ENCODE measurements around the gene FAM204A. TPM values are rescaled to one million over a fixed set of nuclear protein-coding genes. Genes with fewer than 3 reads are reported as not detected.

FAM204A gene
- total RNA-seq, 4 donors from 2014 or later = 45.7 to 65.2 (median 55.0) TPM

DNA sequence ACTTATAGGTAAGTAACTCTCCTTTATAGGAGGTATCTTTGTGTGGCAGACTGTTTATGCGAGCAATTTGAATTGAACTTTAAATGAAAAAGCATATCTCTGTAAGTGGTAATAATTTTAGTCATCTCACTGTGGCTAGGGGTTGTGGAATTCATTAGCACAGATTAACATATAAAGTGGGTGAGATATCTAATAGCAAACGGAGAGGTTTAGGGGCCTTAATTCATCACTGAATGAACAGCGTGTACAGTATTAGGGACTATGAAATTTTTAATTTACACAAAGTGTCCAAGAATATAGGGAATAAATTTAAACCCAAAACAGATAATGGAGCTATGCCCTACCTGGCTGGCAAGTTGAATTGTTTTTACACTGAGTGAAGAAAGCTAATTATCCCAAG, 15.7 kb upstream of the FAM204A start:
- DNase-seq = no peak
- no peak overlapping the region for H3K27ac ChIP-seq
- H3K36me3 ChIP-seq = no peaks in the 10 kb centered on the region
- WGBS, 2 donors = 56 to 62% methylated on average over 3 of the region's 3 CpGs
- intact Hi-C loops (cut with DNase I) = no loop called here
- H3K4me1 ChIP-seq = no peaks in the 10 kb centered on the region
- no peaks in the 10 kb centered on the region for H3K9me3 ChIP-seq
- no peaks in the 10 kb centered on the region for H3K27me3 ChIP-seq
- TF ChIP-seq POLR2A (IDR thresholded peaks at IDR 0.05) = no peak
- TF ChIP-seq, protein P1, sequence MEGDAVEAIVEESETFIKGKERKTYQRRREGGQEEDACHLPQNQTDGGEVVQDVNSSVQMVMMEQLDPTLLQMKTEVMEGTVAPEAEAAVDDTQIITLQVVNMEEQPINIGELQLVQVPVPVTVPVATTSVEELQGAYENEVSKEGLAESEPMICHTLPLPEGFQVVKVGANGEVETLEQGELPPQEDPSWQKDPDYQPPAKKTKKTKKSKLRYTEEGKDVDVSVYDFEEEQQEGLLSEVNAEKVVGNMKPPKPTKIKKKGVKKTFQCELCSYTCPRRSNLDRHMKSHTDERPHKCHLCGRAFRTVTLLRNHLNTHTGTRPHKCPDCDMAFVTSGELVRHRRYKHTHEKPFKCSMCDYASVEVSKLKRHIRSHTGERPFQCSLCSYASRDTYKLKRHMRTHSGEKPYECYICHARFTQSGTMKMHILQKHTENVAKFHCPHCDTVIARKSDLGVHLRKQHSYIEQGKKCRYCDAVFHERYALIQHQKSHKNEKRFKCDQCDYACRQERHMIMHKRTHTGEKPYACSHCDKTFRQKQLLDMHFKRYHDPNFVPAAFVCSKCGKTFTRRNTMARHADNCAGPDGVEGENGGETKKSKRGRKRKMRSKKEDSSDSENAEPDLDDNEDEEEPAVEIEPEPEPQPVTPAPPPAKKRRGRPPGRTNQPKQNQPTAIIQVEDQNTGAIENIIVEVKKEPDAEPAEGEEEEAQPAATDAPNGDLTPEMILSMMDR (IDR thresholded peaks at IDR 0.05) = no peak
- H3K4me3 ChIP-seq (replicated peaks in 1 of 3) = no peak overlapping the region

GRCh38 chr10:118356628-118357027, 14.5 kb upstream of the FAM204A start:
- Histone ChIP-seq H3K27me3 (no peaks in the 10 kb centered on the region), H3K4me1 (no peaks in the 10 kb centered on the region), H3K36me3 (no peaks in the 10 kb centered on the region), H3K27ac (no peak overlapping the region), H3K4me3 (replicated peaks in 1 of 3) (no peak overlapping the region), H3K9me3 (no peaks in the 10 kb centered on the region)
- 81 to 93% methylated on average over 2 of the region's 2 CpGs for WGBS, 2 donors
- TF ChIP-seq, protein P1 (IDR thresholded peaks at IDR 0.05) = no peak
- TF ChIP-seq POLR2A (IDR thresholded peaks at IDR 0.05) = no peak
- DNase-seq = no peak
- intact Hi-C loops (cut with DNase I) = no loop called here

GRCh38 chr10:118355234-118355633, 13.1 kb upstream of the FAM204A start:
- intact Hi-C loops (cut with DNase I) = no loop called here
- 67 to 74% methylated on average over 3 of the region's 3 CpGs for WGBS, 2 donors

DNA sequence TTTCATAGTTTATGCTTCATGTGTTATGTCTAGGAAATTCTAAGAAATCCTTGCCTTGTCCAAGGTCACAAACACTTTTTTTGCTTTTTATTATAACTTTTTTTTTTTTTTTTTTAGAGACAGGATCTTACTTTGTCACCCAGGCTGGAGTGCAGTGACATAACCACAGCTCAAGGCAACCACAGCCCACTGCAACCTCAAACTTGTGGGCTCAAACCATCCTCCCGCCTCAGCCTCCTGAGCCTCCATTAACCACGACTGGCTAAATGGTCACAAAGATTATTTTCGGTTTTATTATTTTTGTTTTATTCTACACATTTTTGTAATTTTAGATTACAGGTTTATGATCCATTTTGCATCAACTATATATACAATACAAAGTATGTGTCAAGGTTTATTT, 7.1 kb upstream of the FAM204A start:
- TF ChIP-seq, protein P1 (IDR thresholded peaks at IDR 0.05) = no peak
- no peak for TF ChIP-seq POLR2A (IDR thresholded peaks at IDR 0.05)
- Histone ChIP-seq H3K9me3 (no peaks in the 10 kb centered on the region), H3K27ac (no peak overlapping the region), H3K36me3 (no peaks in the 10 kb centered on the region), H3K4me3 (replicated peaks in 1 of 3) (no peak overlapping the region), H3K4me1 (no peaks in the 10 kb centered on the region), H3K27me3 (no peaks in the 10 kb centered on the region)
- WGBS, 2 donors = 82 to 86% methylated on average over 3 of the region's 3 CpGs
- intact Hi-C loops (cut with DNase I) = no loop called here
- no peak for DNase-seq

More at GRCh38 chr10:118355234-118355633, 13.1 kb upstream of the FAM204A start:
- Histone ChIP-seq H3K27ac (no peak overlapping the region), H3K27me3 (no peaks in the 10 kb centered on the region), H3K36me3 (no peaks in the 10 kb centered on the region), H3K4me1 (no peaks in the 10 kb centered on the region), H3K4me3 (replicated peaks in 1 of 3) (no peak overlapping the region), H3K9me3 (no peaks in the 10 kb centered on the region)
- DNase-seq = no peak
- TF ChIP-seq POLR2A (IDR thresholded peaks at IDR 0.05) = no peak
- TF ChIP-seq, protein P1 (IDR thresholded peaks at IDR 0.05) = no peak

- DNase-seq = no peak
- no peaks in the 10 kb centered on the region for H3K36me3 ChIP-seq
- H3K4me3 ChIP-seq (replicated peaks in 1 of 3) = no peak overlapping the region
- WGBS, 2 donors = 86 to 91% methylated on average over 3 of the region's 3 CpGs
- H3K27ac ChIP-seq = no peak overlapping the region
- H3K4me1 ChIP-seq = peaks cover 12 to 18% of the 10 kb centered on the region in 2 donors
- H3K9me3 ChIP-seq = no peaks in the 10 kb centered on the region
- no peak for TF ChIP-seq POLR2A (IDR thresholded peaks at IDR 0.05)
- TF ChIP-seq, protein P1 (IDR thresholded peaks at IDR 0.05) = no peak
- intact Hi-C loops (cut with DNase I) = no loop called here
- H3K27me3 ChIP-seq = no peaks in the 10 kb centered on the region
These were observed 1.4 kb upstream of the FAM204A start for GRCh38 chr10:118343549-118343948.
